PC-9 (cell line): Measurements from ENCODE around the gene BMAL2. TPM values are rescaled to one million over a fixed set of nuclear protein-coding genes. Genes with fewer than 3 reads are reported as not detected.

Experiments
- Bru-seq: library from RNA; stranded (reverse); fragments of 400-500 nt; gene quantifications from one replicate; lab custom pipeline; 2021; lab: Mats Ljungman, UMichigan
- BruChase-seq, 2 experiments: library from RNA; stranded (reverse); fragments of 400-500 nt; gene quantifications; one replicate each; lab custom pipeline; 2021; lab: Mats Ljungman, UMichigan
- BruUV-seq: library from RNA; stranded (reverse); fragments of 400-500 nt; replicated peaks from 2 replicates; lab custom pipeline; 2021; lab: Mats Ljungman, UMichigan
- CTCF ChIA-PET: fragments of 300-600 bp; sonication (Branson Sonifier 250); formaldehyde crosslinking; loops from one replicate; lab custom pipeline; 2022; ENCODE audit warnings: antibody characterized with exemption; lab: Charles Lee
- POLR2A ChIA-PET: fragments of 300-600 bp; sonication (Branson Sonifier 250); formaldehyde crosslinking; loops from one replicate; lab custom pipeline; 2022; ENCODE audit warnings: antibody characterized with exemption; ENCODE audit not compliant: unreplicated experiment; lab: Charles Lee
- DNase-seq, 2 experiments: peaks; one replicate each; pipeline versions ENCODE4 v3.0.0 to v3.0.0-alpha.2; 2015 to 2022; ENCODE audit warnings: mixed read lengths in 1 of 2
- H2AFZ ChIP-seq: fragments of 200-600 bp; sonication (generic); 2 replicates; pipeline ENCODE4 v1.8.1; 2017; ENCODE audit warnings: antibody characterized with exemption
- H3F3A ChIP-seq: fragments of 200-600 bp; sonication (generic); 2 replicates; pipeline ENCODE4 v1.8.1; 2017; ENCODE audit warnings: antibody characterized with exemption, mild to moderate bottlenecking, low read depth; ENCODE audit not compliant: insufficient read depth
- H3K27ac ChIP-seq: fragments of 200-600 bp; sonication (generic); 2 replicates; pipeline ENCODE4 v1.6.1; 2016; ENCODE audit warnings: mixed run types
- H3K27me3 ChIP-seq: fragments of 200-600 bp; sonication (generic); 2 replicates; pipeline ENCODE4 v1.6.1; 2016; ENCODE audit warnings: low read depth, mixed run types; ENCODE audit not compliant: insufficient read depth
- H3K36me3 ChIP-seq: fragments of 200-600 bp; sonication (generic); 2 replicates; pipeline ENCODE4 v1.6.1; 2016; ENCODE audit warnings: low read depth, mixed run types
- H3K4me1 ChIP-seq: fragments of 200-600 bp; sonication (generic); replicated peaks from 2 replicates; pipeline ENCODE4 v1.6.1; 2016; ENCODE audit warnings: mixed run types; ENCODE audit not compliant: insufficient read depth
- H3K4me2 ChIP-seq: fragments of 200-600 bp; sonication (generic); 2 replicates; pipeline ENCODE4 v1.6.1; 2017; ENCODE audit warnings: mixed run types
- H3K4me3 ChIP-seq: fragments of 200-600 bp; sonication (generic); 2 replicates; pipeline ENCODE4 v1.6.1; 2016; ENCODE audit warnings: mixed run types
- H3K79me2 ChIP-seq: fragments of 200-600 bp; sonication (generic); 2 replicates; pipeline ENCODE4 v1.6.1; 2017; ENCODE audit warnings: low read depth, mixed run types
- H3K9me2 ChIP-seq: fragments of 200-600 bp; sonication (generic); 2 replicates; pipeline ENCODE4 v1.8.1; 2017; ENCODE audit warnings: mild to moderate bottlenecking; ENCODE audit not compliant: insufficient read depth
- H3K9me3 ChIP-seq: fragments of 200-600 bp; sonication (generic); 2 replicates; pipeline ENCODE4 v1.8.1; 2016; ENCODE audit warnings: low read depth; ENCODE audit not compliant: insufficient read depth
- H4K20me1 ChIP-seq: fragments of 200-600 bp; sonication (generic); 2 replicates; pipeline ENCODE4 v1.8.1; 2017; ENCODE audit not compliant: insufficient read depth
- CTCF ChIP-seq: fragments of 200-600 bp; sonication (generic); conservative IDR thresholded peaks from 2 replicates; pipeline ENCODE4 v1.6.1; 2017; ENCODE audit warnings: mixed run types, antibody characterized with exemption, mild to moderate bottlenecking, moderate library complexity
- EZH2 ChIP-seq: fragments of 200-600 bp; sonication (generic); IDR thresholded peaks from 2 replicates; pipeline ENCODE4 v1.8.0; 2017; ENCODE audit warnings: antibody characterized with exemption, low read depth
- intact Hi-C: fragments of 100-400 bp; cut with micrococcal nuclease; formaldehyde crosslinking; loops from one replicate; pipeline ENCODE4 v1.10.0; 2022; ENCODE audit not compliant: unreplicated experiment
- long read RNA-seq: library from polyadenylated mRNA; stranded (forward); transcript quantifications from one replicate; pipeline ENCODE4 v2.0.0, GENCODE V29; 2022
- total RNA-seq: library from RNA; stranded (reverse); gene quantifications from 2 replicates; pipeline ENCODE4 v1.2.3, GENCODE V29; 2021

BMAL2 gene
- total RNA-seq (56.7 and 87.9 TPM in 2 replicates), Bru-seq, nascent RNA (percentile 95 among the genes with signal in this experiment), BruChase-seq, experiment 1, labeled RNA remaining after a 2-hour chase (percentile 96 among the genes with signal in this experiment), BruChase-seq, experiment 2, labeled RNA remaining after a 6-hour chase (percentile 94 among the genes with signal in this experiment)
- long read RNA-seq, full-length matches to known transcripts: 21 of 50 reads
- long read RNA-seq, partial matches to known transcripts: 6 of 50 reads
- long read RNA-seq, other reads (novel, unspliced or antisense): 23 of 50 reads

- Histone ChIP-seq H3K9me3 (no peaks in the 10 kb centered on the region), H3K9me2 (no peaks in the 10 kb centered on the region), H3K27ac (peak within 1 kb of the TSS; percentile 93), H3K27me3 (no peaks in the 10 kb centered on the region), H3K4me3 (peak within 1 kb of the TSS; percentile 80), H4K20me1 (no peaks in the 10 kb centered on the region), H3F3A (peaks cover 55% of the 10 kb centered on the region), H3K4me2 (peak within 1 kb of the TSS; percentile 89), H3K79me2 (peaks cover 40% of the 10 kb centered on the region), H3K4me1 (peaks cover 68% of the 10 kb centered on the region), H2AFZ (peak within 1 kb of the TSS; percentile 75), H3K36me3 (no peaks in the 10 kb centered on the region)
- CTCF ChIA-PET: interaction anchor here (1.0 kb wide), 1 partner anchor 26 kb away, joined by 3 read pairs; no protein-coding TSS in a partner anchor
- DNase-seq: peak in 1 of 2 experiments; percentile 79
- POLR2A ChIA-PET: interaction anchor here (0.6 to 1.0 kb wide), 4 partner anchors 11 to 49 kb away, joined by 3 to 13 read pairs (median 3); no protein-coding TSS in a partner anchor
- TF ChIP-seq EZH2 (no peak), CTCF (no peak)
- BruUV-seq: no TSS peak
- intact Hi-C loops: loop anchor here (5.0 to 10.0 kb wide), 3 partner anchors 156 to 1218 kb away; partner anchors contain the start of gene PPFIBP1
Measured at GRCh38 chr12:27332714-27333402, at the start of gene BMAL2. Gene BMAL2, plus strand, starts transcription at chr12:27332836. Its CDS starts 237 bp downstream, at chr12:27333073.

GRCh38 chr12:27284021-27284420 lies 48.6 kb upstream of the BMAL2 start:
- Histone ChIP-seq H3K4me1 (no peaks in the 10 kb centered on the region), H3F3A (no peaks in the 10 kb centered on the region), H3K27me3 (no peaks in the 10 kb centered on the region), H3K4me2 (no peak overlapping the region), H3K4me3 (no peak overlapping the region), H4K20me1 (no peaks in the 10 kb centered on the region), H3K27ac (no peak overlapping the region), H3K79me2 (no peaks in the 10 kb centered on the region), H3K9me2 (no peaks in the 10 kb centered on the region), H3K36me3 (no peaks in the 10 kb centered on the region), H3K9me3 (no peaks in the 10 kb centered on the region), H2AFZ (no peak overlapping the region)
- intact Hi-C loops: no loop called here
- ChIA-PET POLR2A (interaction anchor here (0.6 kb wide), 1 partner anchor 84 kb away, joined by 3 read pairs; no protein-coding TSS in a partner anchor), CTCF (interaction anchor here (0.6 kb wide), 1 partner anchor 22 kb away, joined by 3 read pairs; no protein-coding TSS in a partner anchor)
- DNase-seq: no peak
- no TSS peak for BruUV-seq
- TF ChIP-seq EZH2: no peak
- no peak for TF ChIP-seq CTCF

GRCh38 chr12:27284751-27285150 lies 47.9 kb upstream of the BMAL2 start:
- Histone ChIP-seq H3K27ac (no peak overlapping the region), H3K79me2 (peaks cover 6% of the 10 kb centered on the region; the same call in 1 of the 2 replicates), H3K27me3 (no peaks in the 10 kb centered on the region), H4K20me1 (no peaks in the 10 kb centered on the region), H3K4me3 (no peak overlapping the region), H2AFZ (no peak overlapping the region), H3K9me2 (no peaks in the 10 kb centered on the region), H3K36me3 (no peaks in the 10 kb centered on the region), H3K4me2 (no peak overlapping the region), H3K9me3 (no peaks in the 10 kb centered on the region), H3F3A (no peaks in the 10 kb centered on the region), H3K4me1 (no peaks in the 10 kb centered on the region)
- intact Hi-C loops: no loop called here
- ChIA-PET POLR2A (interaction anchor here (0.6 kb wide), 1 partner anchor 442 kb away, joined by 4 read pairs; no protein-coding TSS in a partner anchor), CTCF (no interaction called here)
- no peak for DNase-seq
- BruUV-seq: no TSS peak
- TF ChIP-seq CTCF: no peak
- TF ChIP-seq EZH2: no peak
